Stimulated activated CD4-positive, alpha-beta T cell treated with anti-CD3 and anti-CD28 coated beads, Interleukin-1b, Interleukin-23, amount 100 ng/mL, for 48 hours (primary cell): ENCODE measurements around the gene RENBP.

Experiments used
- DNase-seq: peaks from one replicate; pipeline ENCODE4 v3.0.0-alpha.2; 2020

The RENBP gene

GRCh38 chrX:153931748-153932147 lies 12.7 kb downstream of the RENBP start:
- DNase-seq, result no peak

- DNase-seq, result no peak
Measured at GRCh38 chrX:153931151-153931550, 13.3 kb downstream of the RENBP start.

GRCh38 chrX:153930011-153930910 lies 14.2 kb downstream of the RENBP start:
- DNase-seq, result no peak

GRCh38 chrX:153929576-153929975 lies 14.9 kb downstream of the RENBP start:
- no peak for DNase-seq

GRCh38 chrX:153928846-153929245 lies 15.6 kb downstream of the RENBP start:
- DNase-seq, result no peak

GRCh38 chrX:153927922-153928760 lies 16.3 kb downstream of the RENBP start:
- peak; percentile 93 for DNase-seq

GRCh38 chrX:153927672-153927921 lies 16.8 kb downstream of the RENBP start:
- DNase-seq, result no peak

GRCh38 chrX:153926858-153927671 lies 17.4 kb downstream of the RENBP start:
- peak; percentile 75 for DNase-seq

GRCh38 chrX:153926552-153926857 lies 17.9 kb downstream of the RENBP start:
- no peak for DNase-seq

- peak; percentile 74 for DNase-seq
Measured at GRCh38 chrX:153925739-153926551, 18.5 kb downstream of the RENBP start, which contains the start of gene ARHGAP4. Gene ARHGAP4 (minus strand): TSS chrX:153926264. CDS start chrX:153926202, 62 bp downstream.

GRCh38 chrX:153925387-153925738 lies 19.1 kb downstream of the RENBP start:
- DNase-seq, result no peak

GRCh38 chrX:153924149-153924861 lies 20.1 kb downstream of the RENBP start:
- peak; percentile 38 for DNase-seq

GRCh38 chrX:153922932-153923857 lies 21.2 kb downstream of the RENBP start:
- DNase-seq, result no peak

GRCh38 chrX:153921511-153922446 lies 22.7 kb downstream of the RENBP start:
- no peak for DNase-seq

GRCh38 chrX:153921070-153921469 lies 23.4 kb downstream of the RENBP start:
- DNase-seq, result no peak

- DNase-seq, result no peak
Measured at GRCh38 chrX:153920546-153920945, 23.9 kb downstream of the RENBP start.

- no peak for DNase-seq
Measured at GRCh38 chrX:153919281-153919680, 25.2 kb downstream of the RENBP start.

- DNase-seq, result no peak
Measured at GRCh38 chrX:153917869-153918268, 26.6 kb downstream of the RENBP start.

GRCh38 chrX:153913701-153914100 lies 30.7 kb downstream of the RENBP start:
- DNase-seq, result no peak

- no peak for DNase-seq
Measured at GRCh38 chrX:153913211-153913610, 31.2 kb downstream of the RENBP start.
